Activated CD8-positive, alpha-beta memory T cell treated with anti-CD3 and anti-CD28 coated beads, Interleukin-2, amount 10 ng/mL, durations not matched to agents 7 days and 5 days (primary cell): Measurements from ENCODE around the gene TAF10. TPM values are rescaled to one million over a fixed set of nuclear protein-coding genes. Genes with fewer than 3 reads are reported as not detected.

ENCODE experiments used
- ATAC-seq: fragments of 150-1000 bp; cut with Tn5 transposase; one replicate; pipeline ENCODE4 v1.10.0; 2021; ENCODE audit warnings: moderate library complexity
- CTCF ChIA-PET: fragments of 350-600 bp; sonication (Branson Sonifier 250); formaldehyde crosslinking; loops from one replicate; lab custom pipeline; 2021; ENCODE audit warnings: antibody characterized with exemption; lab: Charles Lee
- DNase-seq: peaks from one replicate; pipeline ENCODE4 v3.0.0-alpha.2; 2020
- H3K27ac Mint-ChIP-seq: one replicate; pipeline ENCODE4 v1.8.0; 2021; ENCODE audit warnings: mild to moderate bottlenecking, mixed read lengths
- H3K27me3 Mint-ChIP-seq: one replicate; pipeline ENCODE4 v1.8.0; 2021; ENCODE audit warnings: mixed read lengths
- H3K36me3 Mint-ChIP-seq: one replicate; pipeline ENCODE4 v1.8.0; 2021; ENCODE audit warnings: mild to moderate bottlenecking, mixed read lengths
- H3K4me1 Mint-ChIP-seq: one replicate; pipeline ENCODE4 v1.8.0; 2021; ENCODE audit warnings: mixed read lengths
- H3K4me3 Mint-ChIP-seq: one replicate; pipeline ENCODE4 v1.8.0; 2021; ENCODE audit warnings: mild to moderate bottlenecking, moderate library complexity, mixed read lengths
- H3K9me3 Mint-ChIP-seq: one replicate; pipeline ENCODE4 v1.8.0; 2022; ENCODE audit warnings: low read depth, mixed read lengths
- total RNA-seq, 2 experiments: library from RNA; stranded (reverse); gene quantifications; one replicate each; pipeline ENCODE4 v1.2.3, GENCODE V29; 2021

TAF10 gene
- total RNA-seq, 2 experiments from 2014 or later: 134 to 144 TPM

- H3K4me3 Mint-ChIP-seq: peak overlapping the region; percentile 17
- DNase-seq (peak; percentile 34), ATAC-seq (no peak)
- CTCF ChIA-PET: interaction anchor here (0.8 to 3.3 kb wide), 6 partner anchors 11 to 228 kb away, joined by 3 to 18 read pairs (median 4); partner anchors contain the start of genes MRPL17 and TPP1
- no peaks in the 10 kb centered on the region for H3K27me3 Mint-ChIP-seq
- peak overlapping the region; percentile 71 for H3K27ac Mint-ChIP-seq
- peaks cover 53% of the 10 kb centered on the region for H3K4me1 Mint-ChIP-seq
- peaks cover 47% of the 10 kb centered on the region for H3K36me3 Mint-ChIP-seq
- H3K9me3 Mint-ChIP-seq: no peaks in the 10 kb centered on the region
Observed at GRCh38 chr11:6607190-6607795, 4.7 kb downstream of the TAF10 start.

GRCh38 chr11:6606471-6607189 lies 5.4 kb downstream of the TAF10 start:
- peaks cover 50% of the 10 kb centered on the region for H3K36me3 Mint-ChIP-seq
- peaks cover 53% of the 10 kb centered on the region for H3K4me1 Mint-ChIP-seq
- H3K9me3 Mint-ChIP-seq: no peaks in the 10 kb centered on the region
- H3K4me3 Mint-ChIP-seq: no peak overlapping the region
- no peak overlapping the region for H3K27ac Mint-ChIP-seq
- no peaks in the 10 kb centered on the region for H3K27me3 Mint-ChIP-seq
- CTCF ChIA-PET: interaction anchor here (0.8 to 3.3 kb wide), 6 partner anchors 11 to 228 kb away, joined by 3 to 18 read pairs (median 4); partner anchors contain the start of genes MRPL17 and TPP1
- DNase-seq: peak; percentile 89
- ATAC-seq: peak; percentile 35

GRCh38 chr11:6604790-6605189 lies 7.2 kb downstream of the TAF10 start:
- no peaks in the 10 kb centered on the region for H3K27me3 Mint-ChIP-seq
- H3K4me1 Mint-ChIP-seq: peaks cover 37% of the 10 kb centered on the region
- no peak overlapping the region for H3K27ac Mint-ChIP-seq
- ATAC-seq (no peak), DNase-seq (peak; percentile 22)
- H3K4me3 Mint-ChIP-seq: no peak overlapping the region
- peaks cover 38% of the 10 kb centered on the region for H3K36me3 Mint-ChIP-seq
- no peaks in the 10 kb centered on the region for H3K9me3 Mint-ChIP-seq
- CTCF ChIA-PET: interaction anchor here (0.9 to 3.8 kb wide), 22 partner anchors 8 to 226 kb away, joined by 3 to 41 read pairs (median 6); partner anchors contain the start of genes ARFIP2, MRPL17, TIMM10B and TPP1

DNA sequence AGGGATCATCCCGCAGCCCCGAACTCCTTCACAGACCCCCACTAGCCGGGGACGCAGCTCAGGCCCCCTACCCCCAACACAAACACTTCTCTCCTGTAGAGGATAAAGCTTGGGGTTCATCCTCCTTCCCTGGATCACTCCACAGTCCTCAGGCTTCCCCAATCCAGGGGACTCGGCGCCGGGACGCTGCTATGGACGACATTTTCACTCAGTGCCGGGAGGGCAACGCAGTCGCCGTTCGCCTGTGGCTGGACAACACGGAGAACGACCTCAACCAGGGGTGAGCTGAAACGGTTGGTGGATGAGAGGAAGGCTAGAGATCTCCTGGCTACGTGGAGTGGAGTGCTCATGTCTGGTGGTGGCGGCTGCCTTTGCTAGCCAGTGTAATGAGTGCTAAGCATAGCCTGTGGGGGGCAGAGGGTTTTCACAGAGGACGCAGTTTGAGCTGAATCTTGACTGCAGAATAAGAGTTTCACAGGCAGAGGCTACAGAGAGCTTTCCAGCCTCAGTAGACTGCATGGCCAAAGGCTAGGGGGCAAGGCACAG lies 7.9 kb downstream of the TAF10 start:
- Mint-ChIP-seq H3K27ac (no peak overlapping the region), H3K36me3 (peaks cover 39% of the 10 kb centered on the region), H3K4me3 (no peak overlapping the region), H3K9me3 (no peaks in the 10 kb centered on the region), H3K27me3 (no peaks in the 10 kb centered on the region), H3K4me1 (peaks cover 37% of the 10 kb centered on the region)
- DNase-seq (peak; percentile 80), ATAC-seq (peak; percentile 54)
- CTCF ChIA-PET: interaction anchor here (1.0 to 3.8 kb wide), 21 partner anchors 9 to 225 kb away, joined by 3 to 41 read pairs (median 6); partner anchors contain the start of genes ARFIP2, MRPL17, TIMM10B and TPP1

DNA sequence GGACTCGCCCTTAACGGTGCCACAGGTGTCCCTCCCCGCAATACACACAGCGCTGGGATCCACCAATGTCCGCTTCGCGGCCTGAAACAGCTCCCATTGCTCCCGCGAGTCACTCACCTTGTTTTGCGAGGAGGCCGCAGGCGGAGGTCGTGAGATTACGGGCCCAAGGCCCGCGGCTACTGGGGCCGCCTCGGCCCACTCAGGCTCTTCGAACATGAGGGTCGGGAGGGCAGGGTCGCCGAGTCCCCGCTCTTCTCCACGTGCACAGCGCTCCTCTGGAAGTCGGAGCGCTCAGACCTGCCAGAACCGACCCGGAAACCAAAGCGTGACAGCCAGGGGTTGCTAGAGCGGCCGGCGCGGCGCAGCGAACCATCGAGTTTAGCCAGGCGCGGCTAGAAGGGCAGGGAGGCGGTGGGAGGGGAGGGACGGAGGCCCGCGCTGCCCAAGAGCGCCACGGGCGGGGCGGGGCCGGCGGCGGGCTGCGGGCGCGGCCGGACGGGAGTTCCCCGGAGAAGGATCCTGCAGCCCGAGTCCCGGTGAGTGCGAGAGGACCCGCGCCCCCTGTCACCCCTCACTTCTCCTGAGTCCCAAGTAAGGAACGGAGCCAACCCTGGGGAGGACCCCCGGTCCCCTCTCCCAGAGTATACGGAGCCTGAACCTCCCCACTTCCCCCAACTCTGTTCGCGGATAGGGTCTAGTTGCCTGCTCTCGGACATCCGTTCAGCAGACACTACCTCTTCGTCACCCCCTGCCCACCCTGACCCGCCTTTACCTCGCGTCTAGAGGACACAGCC lies 8.5 kb downstream of the TAF10 start, which contains the start of the genes ILK and RRP8:
Gene ILK, plus strand, starts transcription at position 488 of the 794 bp plus-strand sequence. CDS start 498 bp downstream, outside the sequence.
Gene RRP8, minus strand, starts transcription at position 330 of the 794 bp plus-strand sequence. Its CDS starts 114 bp downstream, at position 216.
- Mint-ChIP-seq H3K9me3 (no peaks in the 10 kb centered on the region), H3K4me3 (no peak within 1 kb of the TSS), H3K36me3 (peaks cover 35% of the 10 kb centered on the region), H3K4me1 (peaks cover 30% of the 10 kb centered on the region), H3K27me3 (no peaks in the 10 kb centered on the region), H3K27ac (no peak within 1 kb of the TSS)
- DNase-seq (peak; percentile 94), ATAC-seq (peak; percentile 78)
- CTCF ChIA-PET: interaction anchor here (0.7 to 3.8 kb wide), 23 partner anchors 8 to 224 kb away, joined by 3 to 41 read pairs (median 5); partner anchors contain the start of genes MRPL17 and TPP1

DNA sequence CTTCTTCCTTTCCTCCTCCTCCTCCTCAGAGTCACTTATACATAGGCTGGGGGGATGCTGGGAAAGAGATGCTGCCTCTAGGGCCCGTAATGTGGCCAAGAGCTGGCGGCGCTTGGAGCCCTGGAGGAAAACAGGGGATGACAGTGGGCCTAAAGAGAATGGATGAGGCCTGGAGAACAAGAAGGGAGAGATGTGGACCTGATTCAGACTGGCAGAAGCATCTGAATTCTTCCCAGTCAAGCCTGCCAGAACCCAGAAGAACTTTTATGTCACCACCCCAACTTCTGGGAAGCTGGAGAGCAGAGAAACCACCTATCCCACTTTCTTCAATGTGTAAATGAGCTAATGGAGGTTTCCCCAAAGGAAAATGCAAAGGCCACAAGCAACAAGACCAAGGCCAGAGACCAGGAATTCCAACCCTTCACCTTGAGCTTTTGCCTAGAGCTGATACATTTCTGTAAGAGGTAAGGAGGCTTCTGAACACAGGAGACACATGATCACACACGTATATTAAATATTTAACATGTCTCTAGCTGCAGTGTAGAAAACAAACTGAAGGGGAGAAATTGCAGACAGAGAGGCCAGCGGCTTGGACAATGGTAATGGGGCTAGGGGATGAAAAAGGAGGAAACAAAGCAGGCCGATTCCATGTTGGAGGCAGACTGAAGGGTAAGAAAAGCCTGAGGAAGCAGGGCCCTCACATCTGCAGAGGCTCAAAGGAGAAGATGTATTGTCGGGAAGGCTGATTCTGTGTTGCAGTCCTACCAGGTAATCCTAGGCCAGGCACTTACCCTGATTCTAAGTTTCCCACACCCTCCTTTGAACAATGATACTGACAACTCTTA lies 9.7 kb downstream of the TAF10 start:
- peak; percentile 37 for DNase-seq

DNA sequence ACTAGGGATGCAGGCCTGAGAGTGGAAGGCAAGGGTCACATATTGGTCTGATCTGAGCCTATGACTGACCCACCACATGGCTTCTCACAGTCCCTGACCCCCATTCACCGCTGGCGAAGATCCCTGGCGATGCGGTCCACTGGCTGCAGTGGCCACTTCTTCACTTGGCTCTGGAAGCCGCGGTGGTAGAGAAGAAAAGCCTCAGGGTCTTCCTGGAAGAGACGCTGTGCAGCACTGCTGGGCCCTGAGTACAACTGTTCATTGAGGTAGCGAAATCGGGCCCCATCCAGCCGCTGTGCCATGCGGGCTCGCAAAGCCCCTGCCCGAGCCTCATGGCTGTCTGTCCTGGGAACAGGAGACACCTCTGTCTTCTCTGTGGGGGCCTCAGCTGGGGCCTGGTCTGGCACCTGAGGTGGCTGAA lies 11.0 kb downstream of the TAF10 start:
- no peaks in the 10 kb centered on the region for H3K9me3 Mint-ChIP-seq
- ATAC-seq (no peak), DNase-seq (peak; percentile 28)
- CTCF ChIA-PET: no interaction called here
- H3K4me3 Mint-ChIP-seq: no peak overlapping the region
- peaks cover 30% of the 10 kb centered on the region for H3K36me3 Mint-ChIP-seq
- no peaks in the 10 kb centered on the region for H3K27me3 Mint-ChIP-seq
- no peak overlapping the region for H3K27ac Mint-ChIP-seq
- peaks cover 7% of the 10 kb centered on the region for H3K4me1 Mint-ChIP-seq

More for the DNA sequence above, 9.7 kb downstream of the TAF10 start:
- CTCF ChIA-PET: interaction anchor here (0.7 to 3.8 kb wide), 7 partner anchors 8 to 223 kb away, joined by 3 to 41 read pairs (median 5); partner anchors contain the start of genes MRPL17 and TPP1
- ATAC-seq: no peak
- peaks cover 32% of the 10 kb centered on the region for H3K36me3 Mint-ChIP-seq
- H3K27me3 Mint-ChIP-seq: no peaks in the 10 kb centered on the region
- no peaks in the 10 kb centered on the region for H3K9me3 Mint-ChIP-seq
- H3K4me1 Mint-ChIP-seq: peaks cover 19% of the 10 kb centered on the region
- peak overlapping the region; percentile 57 for H3K27ac Mint-ChIP-seq
- H3K4me3 Mint-ChIP-seq: no peak overlapping the region

DNA sequence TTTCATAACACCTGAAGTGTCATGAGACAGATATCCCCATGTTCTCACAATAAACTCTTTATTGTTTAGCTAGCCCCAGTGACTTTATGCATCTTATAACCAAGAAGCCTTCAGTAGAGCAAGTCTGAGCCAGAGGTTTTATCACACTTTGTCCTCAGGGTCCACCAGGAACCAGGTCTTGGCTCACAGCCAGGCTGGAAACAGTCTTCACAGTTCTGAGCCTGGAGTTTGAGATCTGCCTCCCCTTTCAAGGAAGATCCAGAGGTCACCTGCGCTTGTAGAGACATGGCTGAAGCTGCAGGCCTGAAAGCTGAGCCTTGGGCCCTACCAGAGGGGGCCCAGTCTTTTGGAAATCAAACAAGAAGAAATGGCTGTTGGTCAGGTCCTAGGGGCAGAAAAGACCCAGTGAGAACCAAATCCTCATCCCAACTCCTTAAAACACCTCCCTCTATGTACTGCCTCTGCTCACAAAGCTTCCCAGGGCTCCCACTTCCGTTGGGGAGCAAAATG lies 12.1 kb downstream of the TAF10 start:
- Mint-ChIP-seq H3K27me3 (no peaks in the 10 kb centered on the region), H3K36me3 (peaks cover 30% of the 10 kb centered on the region), H3K4me3 (no peak overlapping the region), H3K9me3 (no peaks in the 10 kb centered on the region), H3K4me1 (peaks cover 5% of the 10 kb centered on the region), H3K27ac (no peak overlapping the region)
- CTCF ChIA-PET: interaction anchor here (0.8 to 2.2 kb wide), 3 partner anchors 19 to 237 kb away, joined by 3 to 4 read pairs (median 3); partner anchors contain the start of gene TPP1
- ATAC-seq (no peak), DNase-seq (no peak)

- Mint-ChIP-seq H3K4me1 (peaks cover 8% of the 10 kb centered on the region), H3K27ac (peak overlapping the region; percentile 26), H3K36me3 (peaks cover 33% of the 10 kb centered on the region), H3K27me3 (no peaks in the 10 kb centered on the region), H3K9me3 (no peaks in the 10 kb centered on the region), H3K4me3 (no peak overlapping the region)
- DNase-seq (peak; percentile 34), ATAC-seq (no peak)
- CTCF ChIA-PET: interaction anchor here (1.2 to 2.2 kb wide), 2 partner anchors 19 to 68 kb away, joined by 3 to 4 read pairs; partner anchors contain the start of gene TPP1
Observed at GRCh38 chr11:6599449-6599848, 12.6 kb downstream of the TAF10 start.

- Mint-ChIP-seq H3K4me3 (no peak overlapping the region), H3K9me3 (no peaks in the 10 kb centered on the region), H3K4me1 (peaks cover 14% of the 10 kb centered on the region), H3K36me3 (peaks cover 39% of the 10 kb centered on the region), H3K27ac (no peak overlapping the region), H3K27me3 (no peaks in the 10 kb centered on the region)
- DNase-seq (no peak), ATAC-seq (no peak)
- CTCF ChIA-PET: interaction anchor here (1.3 to 2.2 kb wide), 2 partner anchors 20 to 85 kb away, joined by 3 to 4 read pairs; partner anchors contain the start of genes MRPL17 and TPP1
Observed at GRCh38 chr11:6598555-6598954, 13.5 kb downstream of the TAF10 start.

DNA sequence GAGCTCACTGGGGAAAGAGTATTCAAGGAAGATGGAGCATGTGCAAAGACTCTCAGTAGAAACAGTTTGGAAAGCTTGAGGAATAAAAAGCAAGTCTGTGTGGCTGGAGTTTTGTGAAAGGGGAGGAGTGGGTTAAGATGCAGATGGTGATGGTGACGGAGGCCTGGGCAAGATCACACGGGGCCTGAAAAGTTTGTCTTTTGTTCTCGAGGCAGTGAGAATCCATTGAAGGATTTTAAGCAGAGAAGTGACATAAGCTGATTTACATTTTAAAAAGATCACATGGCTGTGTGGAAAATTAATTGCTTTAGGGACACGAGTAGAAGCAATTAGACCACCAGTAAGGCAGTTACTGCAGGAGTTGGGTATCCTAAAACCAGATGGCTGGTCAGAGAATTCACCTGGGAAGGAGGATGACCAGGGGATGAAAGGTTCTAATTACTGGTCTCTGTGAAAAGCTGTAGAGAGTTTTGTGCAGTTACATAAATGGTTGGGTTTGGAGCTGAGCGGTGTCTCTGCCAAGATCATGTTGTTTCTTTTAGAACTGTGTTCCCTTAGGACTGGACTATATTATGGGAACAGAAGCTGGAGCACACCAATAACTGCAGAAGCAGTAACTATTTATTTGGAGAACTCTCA lies 15.7 kb downstream of the TAF10 start:
- no peak overlapping the region for H3K27ac Mint-ChIP-seq
- CTCF ChIA-PET: interaction anchor here (1.0 to 2.4 kb wide), 4 partner anchors 8 to 218 kb away, joined by 3 to 6 read pairs (median 4); no protein-coding TSS in a partner anchor
- H3K36me3 Mint-ChIP-seq: peaks cover 44% of the 10 kb centered on the region
- H3K4me3 Mint-ChIP-seq: no peak overlapping the region
- no peak for ATAC-seq
- H3K27me3 Mint-ChIP-seq: no peaks in the 10 kb centered on the region
- no peaks in the 10 kb centered on the region for H3K9me3 Mint-ChIP-seq
- peak; percentile 33 for DNase-seq
- peaks cover 14% of the 10 kb centered on the region for H3K4me1 Mint-ChIP-seq
